GM12878 (cell line): Measurements from ENCODE around the gene DEF6. TPM values are rescaled to one million over a fixed set of nuclear protein-coding genes. Genes with fewer than 3 reads are reported as not detected.

Experiments used
- ATAC-seq: fragments of 200-7000 bp; cut with Tn5 transposase; 3 replicates; pipeline ENCODE4 v1.9.1; 2020; ENCODE audit warnings: mild to moderate bottlenecking, moderate library complexity
- BruUV-seq: library from RNA; stranded (reverse); fragments of 400-500 nt; replicated peaks from 2 replicates; lab custom pipeline; 2021; lab: Mats Ljungman, UMichigan
- CTCF ChIA-PET: fragments of 300-600 bp; sonication (Branson Sonifier 250); formaldehyde crosslinking; extraction: SDS; loops from one replicate; lab custom pipeline; 2021; ENCODE audit warnings: inconsistent platforms; lab: Yijun Ruan, JAX
- POLR2A ChIA-PET: fragments of 350-600 bp; formaldehyde crosslinking; extraction: SDS; loops from one replicate; lab custom pipeline; 2021; ENCODE audit warnings: inconsistent platforms; lab: Charles Lee
- RAD21 ChIA-PET: fragments of 300-600 bp; sonication (Branson Sonifier 250); formaldehyde crosslinking; loops from one replicate; lab custom pipeline; 2023; ENCODE audit warnings: antibody characterized with exemption; ENCODE audit not compliant: unreplicated experiment; lab: Charles Lee
- SMC1A ChIA-PET: fragments of 300-600 bp; sonication (Branson Sonifier 250); formaldehyde crosslinking; loops from one replicate; lab custom pipeline; 2023; ENCODE audit not compliant: unreplicated experiment, uncharacterized antibody; lab: Charles Lee
- DNase-seq: peaks from one replicate; pipeline ENCODE4 v3.0.0-alpha.2; 2011; ENCODE audit warnings: low read depth, low spot score
- FAIRE-seq: peaks from 3 replicates; lab custom pipeline; 2011; peaks lifted over from hg19 to GRCh38; lab: Jason Lieb, UNC
- H2AFZ ChIP-seq: 2 replicates; pipeline ENCODE4 v1.6.0; 2011; ENCODE audit warnings: low read depth, low read length, control low read depth; ENCODE audit not compliant: control insufficient read depth
- H3K27ac ChIP-seq: 2 replicates; pipeline ENCODE4 v1.5.1; 2011; ENCODE audit warnings: control low read depth; ENCODE audit not compliant: control insufficient read depth, insufficient read depth
- H3K27me3 ChIP-seq, 2 experiments: replicated peaks in 1 of 2; 2 replicates each; pipeline versions ENCODE4 v1.6.0 to v1.6.1; 2011; ENCODE audit warnings: low read length in 1 of 2; ENCODE audit not compliant: control insufficient read depth in 2 of 2, insufficient read depth in 2 of 2
- H3K36me3 ChIP-seq, 2 experiments: 2 replicates each; pipeline ENCODE4 v1.5.1; 2011; ENCODE audit warnings: low read length in 1 of 2; ENCODE audit not compliant: control insufficient read depth in 2 of 2, insufficient read depth in 2 of 2
- H3K4me1 ChIP-seq: 2 replicates; pipeline ENCODE4 v1.6.1; 2011; ENCODE audit warnings: mild to moderate bottlenecking, low read length, moderate library complexity, mixed read lengths; ENCODE audit not compliant: control insufficient read depth, insufficient read depth
- H3K4me2 ChIP-seq: 2 replicates; pipeline ENCODE4 v1.6.0; 2011; ENCODE audit warnings: control low read depth; ENCODE audit not compliant: control insufficient read depth, insufficient read depth
- H3K4me3 ChIP-seq: fragments of 200-600 bp; sonication (generic); 2 replicates; pipeline ENCODE4 v1.5.1; 2016
- H3K79me2 ChIP-seq: 2 replicates; pipeline ENCODE4 v1.6.0; 2011; ENCODE audit warnings: low read length; ENCODE audit not compliant: control insufficient read depth, insufficient read depth
- H3K9ac ChIP-seq: 2 replicates; pipeline ENCODE4 v1.8.0; 2011; ENCODE audit warnings: low read length, control low read depth, mixed read lengths; ENCODE audit not compliant: control insufficient read depth, insufficient read depth
- H3K9me3 ChIP-seq: replicated peaks from 3 replicates; pipeline ENCODE4 v1.5.1; 2011; ENCODE audit warnings: mild to moderate bottlenecking, low read length; ENCODE audit not compliant: control insufficient read depth, insufficient read depth
- H4K20me1 ChIP-seq: 2 replicates; pipeline ENCODE4 v1.6.0; 2011; ENCODE audit not compliant: control insufficient read depth, insufficient read depth
- BCL11A ChIP-seq: IDR thresholded peaks from 2 replicates; pipeline ENCODE4 v1.6.1; 2011; ENCODE audit warnings: low read depth, low read length
- E2F4 ChIP-seq: IDR thresholded peaks from 2 replicates; pipeline ENCODE4 v1.6.1; 2012; ENCODE audit warnings: low read depth, low read length, improper control_type of control experiment
- E2F8 ChIP-seq: fragments of 450-650 bp; IDR thresholded peaks from 2 replicates; pipeline ENCODE4 v1.6.1; 2018; ENCODE audit warnings: mild to moderate bottlenecking, low read depth, moderate library complexity; ENCODE audit not compliant: partially characterized antibody
- EZH2 ChIP-seq: IDR thresholded peaks from 2 replicates; pipeline ENCODE4 v1.6.1; 2012; ENCODE audit warnings: low read depth, mild to moderate bottlenecking, control low read depth, inconsistent platforms, low read length, borderline replicate concordance; ENCODE audit not compliant: control insufficient read depth
- HDGF ChIP-seq: fragments of 450-650 bp; IDR thresholded peaks from 2 replicates; pipeline ENCODE4 v1.6.1; 2016; ENCODE audit warnings: antibody characterized with exemption
- HSF1 ChIP-seq: fragments of 150-350 bp; IDR thresholded peaks from 2 replicates; pipeline ENCODE4 v1.6.1; 2014; ENCODE audit warnings: mild to moderate bottlenecking, low read depth, low read length
- NRF1 ChIP-seq: conservative IDR thresholded peaks from 2 replicates; pipeline ENCODE4 v1.6.1; 2011; ENCODE audit warnings: mild to moderate bottlenecking, low read depth, low read length, improper control_type of control experiment
- POLR2AphosphoS5 ChIP-seq: IDR thresholded peaks from 2 replicates; pipeline ENCODE4 v1.6.1; 2011; ENCODE audit warnings: mild to moderate bottlenecking, low read length, inconsistent platforms
- RFX5 ChIP-seq: IDR thresholded peaks from 2 replicates; pipeline ENCODE4 v1.6.1; 2011; ENCODE audit warnings: low read depth, low read length, improper control_type of control experiment
- SKIL ChIP-seq: fragments of 450-650 bp; IDR thresholded peaks from 2 replicates; pipeline ENCODE4 v1.6.1; 2017; ENCODE audit warnings: mild to moderate bottlenecking, low read depth, inconsistent platforms; ENCODE audit not compliant: poor library complexity, severe bottlenecking
- SMAD1 ChIP-seq: fragments of 450-650 bp; IDR thresholded peaks from 2 replicates; pipeline ENCODE4 v1.6.1; 2018; ENCODE audit warnings: mild to moderate bottlenecking, low read depth; ENCODE audit not compliant: partially characterized antibody
- SMARCA5 ChIP-seq: fragments of 450-650 bp; IDR thresholded peaks from 2 replicates; pipeline ENCODE4 v1.6.1; 2017; ENCODE audit warnings: mild to moderate bottlenecking
- WRNIP1 ChIP-seq: IDR thresholded peaks from 2 replicates; pipeline ENCODE4 v1.6.1; 2011; ENCODE audit warnings: low read depth, low read length, improper control_type of control experiment, borderline replicate concordance
- YBX1 ChIP-seq: fragments of 450-650 bp; IDR thresholded peaks from 2 replicates; pipeline ENCODE4 v1.6.1; 2016; ENCODE audit warnings: antibody characterized with exemption
- ZNF24 ChIP-seq: fragments of 450-650 bp; IDR thresholded peaks from 2 replicates; pipeline ENCODE4 v1.6.1; 2017; ENCODE audit warnings: antibody characterized with exemption, mild to moderate bottlenecking
- ZSCAN29 ChIP-seq: fragments of 450-650 bp; IDR thresholded peaks from 2 replicates; pipeline ENCODE4 v1.6.1; 2017; ENCODE audit warnings: mild to moderate bottlenecking, moderate library complexity
- WGBS: methylation state at CpG from one replicate; pipeline ENCODE4 v1.1.6; 2016; ENCODE audit warnings: low lambda C conversion rate; ENCODE audit not compliant: insufficient replicate concordance, insufficient coverage; ENCODE audit errors: missing lambda C conversion rate; 5-methylcytosine and 5-hydroxymethylcytosine counted together
- in situ Hi-C: fragments of 300-500 bp; cut with MboI; formaldehyde crosslinking; loops from 9 replicates; pipeline ENCODE4 v1.14.3; 2018; ENCODE audit warnings: mixed read lengths
- intact Hi-C: fragments of 100-400 bp; cut with micrococcal nuclease; formaldehyde crosslinking; loops from one replicate; pipeline ENCODE4 v1.14.2; 2022; ENCODE audit not compliant: unreplicated experiment
- polyA plus RNA-seq, 11 experiments: library from polyadenylated mRNA; depleted of rRNA in 4 of 11; unstranded in 6 of 11; stranded (reverse) in 5 of 11; fragments of >200 nt; fragmentation: Nextera tagmentation in 4 of 11; fragmentation: Illumina TruSeq in 1 of 11; extraction: Ambion mirVana in 4 of 11; extraction: Trizol in 1 of 11; gene quantifications; 1 replicate in 1 of 11; 2 replicates in 10 of 11; pipeline versions ENCODE4 v1.2.1 to v1.2.3, GENCODE V29; 2011 to 2016; ENCODE audit warnings: inconsistent platforms in 2 of 11, missing spikeins in 2 of 11, low read depth in 1 of 11
- total RNA-seq, 4 experiments: library from RNA; depleted of rRNA in 3 of 4; stranded (reverse); fragments of >200 nt in 3 of 4; fragmentation: Illumina TruSeq in 1 of 4; extraction: Trizol in 1 of 4; gene quantifications; 2 replicates each; pipeline versions ENCODE4 v1.2.1 to v1.2.3, GENCODE V29; 2013 to 2021

DEF6 gene
- total and polyA plus RNA-seq, 10 of the 15 experiments (the other 5 are each of a cell fraction or from before 2014, with no cell fraction given): 3.3 to 69.5 (median 48.8) TPM

- TF ChIP-seq E2F8 (no peak), ZNF24 (no peak), HSF1 (no peak), SMARCA5 (no peak)
Measured at GRCh38 chr6:35292494-35292893, 5.1 kb upstream of the DEF6 start (continued).

GRCh38 chr6:35293681-35294080, 3.9 kb upstream of the DEF6 start:
- H3K79me2 ChIP-seq: peaks cover 11% of the 10 kb centered on the region
- H2AFZ ChIP-seq: no peak overlapping the region
- no peak for DNase-seq
- no peaks in the 10 kb centered on the region for H3K27me3 ChIP-seq
- no peak for ATAC-seq
- H3K4me3 ChIP-seq: no peak overlapping the region
- intact Hi-C loops: loop anchor here (10.0 kb wide), 1 partner anchor 271 kb away; no protein-coding TSS in a partner anchor
- CTCF ChIA-PET: interaction anchor here (0.7 to 2.4 kb wide), 15 partner anchors 8 to 443 kb away, joined by 3 to 23 read pairs (median 5); partner anchors contain the start of genes ARMC12, FANCE and RPL10A
- H3K9ac ChIP-seq: no peak overlapping the region
- BruUV-seq: no TSS peak
- in situ Hi-C loops: no loop called here
- SMC1A ChIA-PET: interaction anchor here (1.3 to 1.9 kb wide), 5 partner anchors 29 to 158 kb away, joined by 4 to 8 read pairs (median 5); partner anchors contain the start of gene FANCE
- H3K9me3 ChIP-seq: no peaks in the 10 kb centered on the region
- peaks cover 7% of the 10 kb centered on the region for H3K4me1 ChIP-seq
- RAD21 ChIA-PET: interaction anchor here (0.5 to 1.3 kb wide), 7 partner anchors 9 to 156 kb away, joined by 3 to 5 read pairs (median 3); no protein-coding TSS in a partner anchor
- H3K36me3 ChIP-seq: peaks cover 4 to 22% of the 10 kb centered on the region in 2 experiments; a peak in 3 of 4 replicates
- no peak overlapping the region for H3K27ac ChIP-seq
- 79% methylated on average over 9 of the region's 9 CpGs for WGBS
- POLR2A ChIA-PET: interaction anchor here (0.6 to 1.8 kb wide), 3 partner anchors 20 to 175 kb away, joined by 3 to 5 read pairs (median 4); partner anchors contain the start of gene RPL10A
- no peak overlapping the region for H3K4me2 ChIP-seq
- H4K20me1 ChIP-seq: no peaks in the 10 kb centered on the region
- no peak for FAIRE-seq
- no peak for TF ChIP-seq SKIL
- TF ChIP-seq WRNIP1: no peak
- TF ChIP-seq EZH2: no peak
- TF ChIP-seq RFX5: no peak
- no peak for TF ChIP-seq E2F4
- TF ChIP-seq BCL11A: no peak
- no peak for TF ChIP-seq ZSCAN29
- TF ChIP-seq SMAD1: no peak
- no peak for TF ChIP-seq HDGF
- TF ChIP-seq YBX1: no peak
- TF ChIP-seq POLR2AphosphoS5: no peak
- TF ChIP-seq NRF1: no peak
